22Rv1 (cell line): ENCODE data around the gene MAGI2.

Source experiments
- H3K27ac ChIP-seq: fragments of 450-650 bp; 2 replicates; pipeline ENCODE4 v1.5.1; 2017
- ZFX ChIP-seq: fragments of 450-650 bp; IDR thresholded peaks from 2 replicates; pipeline ENCODE4 v1.6.1; 2017; ENCODE audit warnings: antibody characterized with exemption, borderline replicate concordance
- TF ChIP-seq, protein P1 (sequence below): fragments of 450-650 bp; IDR thresholded peaks from 2 replicates; pipeline ENCODE4 v1.5.1; 2017; ENCODE audit warnings: mild to moderate bottlenecking

MAGI2 gene

DNA sequence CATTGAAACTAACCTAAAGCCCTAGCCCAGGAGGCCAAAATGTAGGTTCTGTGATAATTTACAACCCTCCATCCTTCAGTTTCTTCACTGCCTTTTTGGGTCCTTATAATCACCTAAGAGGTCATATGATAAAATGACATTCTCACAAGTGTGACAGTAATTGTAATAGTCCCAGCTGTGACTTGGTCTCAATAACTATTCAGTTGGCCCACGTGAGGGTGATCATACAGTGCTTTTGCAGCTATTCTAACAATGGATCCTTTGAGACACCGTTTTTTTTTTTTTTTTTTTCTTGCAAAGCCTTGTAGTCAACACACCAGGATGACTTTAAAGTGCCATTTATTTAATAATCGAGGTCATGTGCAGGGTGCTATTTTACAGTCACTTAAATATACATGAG lies 894.9 kb downstream of the MAGI2 start:
- no peak overlapping the region for H3K27ac ChIP-seq
- TF ChIP-seq, protein P1, sequence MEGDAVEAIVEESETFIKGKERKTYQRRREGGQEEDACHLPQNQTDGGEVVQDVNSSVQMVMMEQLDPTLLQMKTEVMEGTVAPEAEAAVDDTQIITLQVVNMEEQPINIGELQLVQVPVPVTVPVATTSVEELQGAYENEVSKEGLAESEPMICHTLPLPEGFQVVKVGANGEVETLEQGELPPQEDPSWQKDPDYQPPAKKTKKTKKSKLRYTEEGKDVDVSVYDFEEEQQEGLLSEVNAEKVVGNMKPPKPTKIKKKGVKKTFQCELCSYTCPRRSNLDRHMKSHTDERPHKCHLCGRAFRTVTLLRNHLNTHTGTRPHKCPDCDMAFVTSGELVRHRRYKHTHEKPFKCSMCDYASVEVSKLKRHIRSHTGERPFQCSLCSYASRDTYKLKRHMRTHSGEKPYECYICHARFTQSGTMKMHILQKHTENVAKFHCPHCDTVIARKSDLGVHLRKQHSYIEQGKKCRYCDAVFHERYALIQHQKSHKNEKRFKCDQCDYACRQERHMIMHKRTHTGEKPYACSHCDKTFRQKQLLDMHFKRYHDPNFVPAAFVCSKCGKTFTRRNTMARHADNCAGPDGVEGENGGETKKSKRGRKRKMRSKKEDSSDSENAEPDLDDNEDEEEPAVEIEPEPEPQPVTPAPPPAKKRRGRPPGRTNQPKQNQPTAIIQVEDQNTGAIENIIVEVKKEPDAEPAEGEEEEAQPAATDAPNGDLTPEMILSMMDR, result no peak
- TF ChIP-seq ZFX, result no peak

DNA sequence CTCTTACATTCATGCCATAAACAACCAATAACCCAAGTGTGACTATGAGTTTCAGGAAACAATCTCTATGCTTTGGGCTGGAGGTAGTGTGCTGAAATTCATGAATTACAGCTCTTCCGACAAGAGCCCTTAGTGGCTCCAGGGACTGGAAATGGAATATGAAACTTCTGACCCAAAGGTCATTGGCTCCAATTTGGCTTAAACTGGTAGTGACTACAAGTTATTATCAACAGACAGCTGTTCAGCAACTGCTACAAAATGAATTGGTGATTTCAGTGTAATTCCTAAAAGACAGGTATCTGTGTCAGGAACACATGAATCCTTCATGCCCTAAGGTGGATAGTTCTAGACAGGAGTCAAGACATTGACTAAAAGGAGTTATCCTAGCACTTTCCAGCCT lies 909.5 kb downstream of the MAGI2 start:
- H3K27ac ChIP-seq, result no peak overlapping the region
- no peak for TF ChIP-seq ZFX
- TF ChIP-seq, protein P1, result no peak

DNA sequence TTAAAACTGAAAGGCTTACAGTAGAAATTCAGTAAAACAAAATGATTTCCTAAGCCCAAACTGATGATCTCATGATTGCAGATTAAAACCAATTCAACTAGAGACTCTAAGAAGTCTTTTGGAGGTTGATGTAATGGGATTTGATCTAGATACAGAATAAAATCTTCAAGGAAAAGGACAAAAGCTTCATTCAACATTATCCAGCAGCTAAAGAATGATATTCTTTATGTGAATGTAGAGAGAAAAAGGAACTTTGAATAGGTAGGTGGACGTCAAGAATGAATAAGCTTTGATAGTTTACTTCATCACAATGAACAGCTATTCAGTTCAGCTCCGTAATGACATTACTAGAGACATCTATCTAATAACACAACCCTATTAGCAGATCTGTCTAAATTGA lies 910.5 kb downstream of the MAGI2 start:
- TF ChIP-seq, protein P1, result no peak
- TF ChIP-seq ZFX, result no peak
- no peak overlapping the region for H3K27ac ChIP-seq

DNA sequence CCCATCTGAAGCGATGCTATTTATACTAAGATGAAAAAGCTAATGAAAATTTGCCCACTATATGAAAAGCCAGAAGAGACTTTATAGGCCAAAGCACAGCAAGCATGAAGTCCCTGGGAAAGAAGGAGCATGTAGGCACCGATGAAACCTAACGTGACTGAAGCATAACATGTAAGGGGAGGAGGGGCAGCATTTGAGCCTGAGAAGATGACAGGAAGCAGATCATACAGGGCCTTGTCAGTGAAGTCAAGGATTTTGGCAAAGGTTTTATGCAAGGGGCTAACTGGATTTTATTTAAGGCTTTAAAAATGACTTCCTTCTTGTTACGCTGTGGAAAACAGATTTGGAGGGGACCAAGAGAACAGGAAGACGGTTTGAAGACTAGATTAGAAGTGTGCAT lies 910.9 kb downstream of the MAGI2 start:
- TF ChIP-seq, protein P1, result no peak
- no peak for TF ChIP-seq ZFX

DNA sequence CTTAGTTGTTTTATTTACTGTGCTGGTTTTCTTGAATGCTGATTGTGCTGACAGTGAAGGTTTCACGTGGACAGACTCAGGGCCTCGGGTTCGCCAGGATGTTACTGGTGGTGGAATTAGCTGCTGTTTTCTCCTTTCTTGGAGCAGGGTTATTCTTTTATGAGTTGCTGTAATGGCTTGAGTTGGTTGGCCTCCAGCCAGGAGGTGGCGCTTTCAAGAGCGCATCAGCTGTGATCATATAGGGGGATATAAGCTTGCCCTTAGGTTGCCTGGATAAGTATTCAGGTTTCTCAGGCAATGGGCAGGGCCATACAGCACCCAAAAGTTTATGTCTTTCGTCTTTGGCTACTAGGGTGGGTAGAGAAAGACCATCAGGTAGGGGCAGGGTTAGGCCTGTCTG lies 913.6 kb downstream of the MAGI2 start:
- H3K27ac ChIP-seq, result no peak overlapping the region
- TF ChIP-seq ZFX, result no peak
- TF ChIP-seq, protein P1, result no peak

More for the DNA sequence above, 910.9 kb downstream of the MAGI2 start:
- no peak overlapping the region for H3K27ac ChIP-seq

DNA sequence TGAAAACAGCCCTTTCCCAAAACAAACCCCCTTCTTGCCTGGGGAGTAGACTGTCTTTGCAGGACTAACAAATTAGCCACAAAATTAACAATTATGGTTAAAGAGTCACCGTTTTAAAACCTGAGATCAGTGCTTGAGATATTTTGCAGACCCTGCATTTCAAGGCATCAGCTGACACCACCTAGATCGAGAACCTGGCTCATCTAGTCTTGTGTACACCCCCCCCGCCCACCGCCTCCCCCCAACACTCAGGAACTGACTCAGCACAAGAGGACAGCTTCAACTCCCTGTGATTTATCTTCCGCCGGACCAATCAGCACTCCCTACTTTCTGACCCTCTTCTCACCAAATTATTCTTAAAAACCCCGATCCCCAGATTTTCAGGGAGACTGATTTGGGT lies 917.8 kb downstream of the MAGI2 start:
- H3K27ac ChIP-seq, result no peak overlapping the region
- TF ChIP-seq, protein P1, result no peak
- no peak for TF ChIP-seq ZFX

DNA sequence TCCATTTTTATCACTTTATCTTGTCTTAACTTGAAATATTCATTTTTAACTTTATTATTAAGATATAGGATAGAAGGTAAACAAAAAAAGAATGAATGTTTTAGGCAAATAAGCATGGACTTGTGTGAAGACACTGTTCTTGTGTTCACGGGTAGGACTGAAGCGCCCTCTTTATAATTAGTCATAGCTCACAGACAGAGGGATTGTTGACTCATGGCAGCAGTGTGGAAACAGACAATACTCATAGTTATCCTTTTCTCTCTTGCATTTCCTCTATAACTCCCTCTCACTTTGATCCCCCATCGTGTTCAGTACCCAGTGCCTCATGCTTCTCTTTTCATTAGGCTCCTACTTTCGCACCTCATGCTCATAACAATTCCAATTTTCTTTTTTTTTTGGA lies 923.1 kb downstream of the MAGI2 start:
- no peak for TF ChIP-seq ZFX
- TF ChIP-seq, protein P1, result no peak
- H3K27ac ChIP-seq, result no peak overlapping the region
